GM19452 (cell line): ENCODE data around the gene ADAM23.
A peak's percentile ranks its signal among the peaks of the same experiment; 100 is the strongest.
"Not testable (repeated sequence)": the region's sequence is repeated elsewhere in the genome, so short reads cannot be mapped to it uniquely, and the experiment has no call there.

ENCODE experiments used
- ATAC-seq: cut with Tn5 transposase; IDR thresholded peaks from one replicate; pipeline ENCODE4 v1.9.1; 2021; ENCODE audit not compliant: unreplicated experiment

ADAM23 gene

GRCh38 chr2:206442833-206443734 lies at the start of gene ADAM23:
Gene ADAM23, plus strand, starts transcription at chr2:206443532. Its CDS starts 335 bp downstream, at chr2:206443867.
- peak; percentile 41 for ATAC-seq

GRCh38 chr2:206396211-206396610 lies 47.1 kb upstream of the ADAM23 start:
- no peak for ATAC-seq

- ATAC-seq, result not testable (repeated sequence)
Measured at GRCh38 chr2:206402956-206403569, 40.3 kb upstream of the ADAM23 start.

- ATAC-seq, result peak; percentile 76
Measured at GRCh38 chr2:206408323-206409320, 34.7 kb upstream of the ADAM23 start.

- no peak for ATAC-seq
Measured at GRCh38 chr2:206410714-206411113, 32.6 kb upstream of the ADAM23 start.

GRCh38 chr2:206415618-206416243 lies 27.6 kb upstream of the ADAM23 start:
- no peak for ATAC-seq

GRCh38 chr2:206418968-206419367 lies 24.4 kb upstream of the ADAM23 start:
- no peak for ATAC-seq

GRCh38 chr2:206420721-206421120 lies 22.6 kb upstream of the ADAM23 start:
- no peak for ATAC-seq

- ATAC-seq, result no peak
Measured at GRCh38 chr2:206422493-206422892, 20.8 kb upstream of the ADAM23 start.

GRCh38 chr2:206423147-206423546 lies 20.2 kb upstream of the ADAM23 start:
- peak; percentile 58 for ATAC-seq

- ATAC-seq, result no peak
Measured at GRCh38 chr2:206424134-206424533, 19.2 kb upstream of the ADAM23 start.

- ATAC-seq, result no peak
Measured at GRCh38 chr2:206428783-206429182, 14.5 kb upstream of the ADAM23 start.

- no peak for ATAC-seq
Measured at GRCh38 chr2:206430452-206430851, 12.9 kb upstream of the ADAM23 start.

- no peak for ATAC-seq
Measured at GRCh38 chr2:206431439-206431838, 11.9 kb upstream of the ADAM23 start.

- ATAC-seq, result no peak
Measured at GRCh38 chr2:206432193-206433082, 10.9 kb upstream of the ADAM23 start.

GRCh38 chr2:206433190-206433589 lies 10.1 kb upstream of the ADAM23 start:
- ATAC-seq, result no peak

GRCh38 chr2:206433686-206434085 lies 9.6 kb upstream of the ADAM23 start:
- ATAC-seq, result no peak

- ATAC-seq, result no peak
Measured at GRCh38 chr2:206435742-206436141, 7.6 kb upstream of the ADAM23 start.

GRCh38 chr2:206438196-206438724 lies 5.1 kb upstream of the ADAM23 start:
- ATAC-seq, result no peak
